AG04449 (cell line): Measurements from ENCODE around the gene MBOAT1.
"Not testable (repeated sequence)": the region's sequence is repeated elsewhere in the genome, so short reads cannot be mapped to it uniquely, and the experiment has no call there.

Experiments
- CTCF ChIA-PET: fragments of 350-600 bp; formaldehyde crosslinking; extraction: SDS; loops from one replicate; lab custom pipeline; 2021; ENCODE audit warnings: antibody characterized with exemption; lab: Yijun Ruan, JAX
- POLR2A ChIA-PET: fragments of 400-600, 350-600 bp; formaldehyde crosslinking; extraction: SDS; loops from one replicate; lab custom pipeline; 2020; ENCODE audit warnings: antibody characterized with exemption, inconsistent platforms; lab: Yijun Ruan, JAX
- DNase-seq: peaks from one replicate; pipeline ENCODE4 v3.0.0-alpha.2; 2010; ENCODE audit warnings: low read depth, low spot score
- H3K4me3 ChIP-seq: 2 replicates; pipeline ENCODE4 v1.5.1; 2011; ENCODE audit warnings: low read depth, mild to moderate bottlenecking, control low read depth, low read length
- TF ChIP-seq, protein P1 (sequence below): IDR thresholded peaks from one replicate; pipeline ENCODE4 v1.5.1; 2011; ENCODE audit warnings: mild to moderate bottlenecking, moderate library complexity, low read length, control low read depth, inconsistent platforms; ENCODE audit not compliant: insufficient read depth; ENCODE audit errors: missing control alignments

Gene MBOAT1

DNA sequence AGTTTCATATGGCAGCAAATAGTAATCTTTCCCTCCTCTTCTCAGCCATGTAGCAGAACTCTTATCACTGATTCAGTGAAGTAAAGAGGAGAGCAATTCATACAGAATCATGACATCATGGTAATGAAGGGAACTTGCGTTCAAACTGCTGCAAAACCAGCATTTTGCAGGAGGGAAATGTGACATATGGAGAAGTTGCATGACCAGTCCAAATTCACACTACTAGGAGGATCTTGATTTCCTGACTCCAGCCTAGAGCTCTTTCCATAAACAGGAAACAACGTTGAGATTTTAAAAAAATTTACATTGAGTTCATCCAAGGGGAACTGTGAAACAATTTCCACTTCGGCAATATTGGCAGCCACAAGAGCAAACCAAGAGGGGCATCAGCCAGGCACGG, 63.8 kb downstream of the MBOAT1 start:
- CTCF ChIA-PET, result interaction anchor here (2.4 kb wide), 1 partner anchor 22 kb away, joined by 11 read pairs; no protein-coding TSS in a partner anchor
- H3K4me3 ChIP-seq, result no peak overlapping the region
- DNase-seq, result no peak
- TF ChIP-seq, protein P1, sequence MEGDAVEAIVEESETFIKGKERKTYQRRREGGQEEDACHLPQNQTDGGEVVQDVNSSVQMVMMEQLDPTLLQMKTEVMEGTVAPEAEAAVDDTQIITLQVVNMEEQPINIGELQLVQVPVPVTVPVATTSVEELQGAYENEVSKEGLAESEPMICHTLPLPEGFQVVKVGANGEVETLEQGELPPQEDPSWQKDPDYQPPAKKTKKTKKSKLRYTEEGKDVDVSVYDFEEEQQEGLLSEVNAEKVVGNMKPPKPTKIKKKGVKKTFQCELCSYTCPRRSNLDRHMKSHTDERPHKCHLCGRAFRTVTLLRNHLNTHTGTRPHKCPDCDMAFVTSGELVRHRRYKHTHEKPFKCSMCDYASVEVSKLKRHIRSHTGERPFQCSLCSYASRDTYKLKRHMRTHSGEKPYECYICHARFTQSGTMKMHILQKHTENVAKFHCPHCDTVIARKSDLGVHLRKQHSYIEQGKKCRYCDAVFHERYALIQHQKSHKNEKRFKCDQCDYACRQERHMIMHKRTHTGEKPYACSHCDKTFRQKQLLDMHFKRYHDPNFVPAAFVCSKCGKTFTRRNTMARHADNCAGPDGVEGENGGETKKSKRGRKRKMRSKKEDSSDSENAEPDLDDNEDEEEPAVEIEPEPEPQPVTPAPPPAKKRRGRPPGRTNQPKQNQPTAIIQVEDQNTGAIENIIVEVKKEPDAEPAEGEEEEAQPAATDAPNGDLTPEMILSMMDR, result no peak
- POLR2A ChIA-PET, result no interaction called here

DNA sequence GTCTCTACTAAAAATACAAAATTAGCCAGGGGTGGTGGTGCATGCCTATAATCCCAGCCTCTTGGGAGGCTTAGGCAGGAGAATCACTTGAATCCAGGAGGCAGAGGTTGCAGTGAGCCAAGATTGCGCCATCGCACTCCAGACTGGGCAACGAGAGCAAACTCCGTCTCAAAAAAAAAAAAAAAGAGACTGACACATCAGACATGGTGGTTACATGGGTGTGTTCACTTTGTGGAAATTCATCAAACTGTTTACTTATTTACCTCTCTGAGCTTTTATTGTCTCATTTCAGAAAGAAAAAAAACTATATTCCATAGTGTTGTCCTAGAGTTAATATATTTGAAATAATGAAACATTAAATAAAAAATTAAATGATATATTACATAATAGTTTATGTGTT, 64.8 kb downstream of the MBOAT1 start:
- ChIA-PET POLR2A (no interaction called here), CTCF (interaction anchor here (1.4 kb wide), 1 partner anchor 21 kb away, joined by 8 read pairs; no protein-coding TSS in a partner anchor)

DNA sequence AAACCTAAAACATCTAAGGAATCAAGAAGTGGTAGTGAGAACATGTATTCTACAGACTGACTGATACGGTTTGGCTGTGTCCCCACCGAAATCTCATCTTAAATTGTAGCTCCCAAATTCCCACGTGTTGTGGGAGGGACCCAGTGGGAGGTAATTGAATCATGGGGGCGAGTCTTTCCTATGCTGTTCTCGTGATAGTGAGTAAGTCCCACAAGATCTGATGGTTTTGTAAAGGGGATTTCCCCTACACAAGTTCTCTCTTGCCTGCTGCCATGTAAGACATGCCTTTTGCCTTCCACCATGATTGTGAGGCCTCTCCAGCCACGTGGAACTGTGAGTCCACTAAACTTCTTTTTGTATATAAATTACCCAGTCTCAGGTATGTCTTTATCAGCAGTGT, 65.4 kb downstream of the MBOAT1 start:
- POLR2A ChIA-PET, result not testable (repeated sequence)

More for the DNA sequence above, 64.8 kb downstream of the MBOAT1 start:
- no peak overlapping the region for H3K4me3 ChIP-seq
- TF ChIP-seq, protein P1, result no peak
- DNase-seq, result no peak

DNA sequence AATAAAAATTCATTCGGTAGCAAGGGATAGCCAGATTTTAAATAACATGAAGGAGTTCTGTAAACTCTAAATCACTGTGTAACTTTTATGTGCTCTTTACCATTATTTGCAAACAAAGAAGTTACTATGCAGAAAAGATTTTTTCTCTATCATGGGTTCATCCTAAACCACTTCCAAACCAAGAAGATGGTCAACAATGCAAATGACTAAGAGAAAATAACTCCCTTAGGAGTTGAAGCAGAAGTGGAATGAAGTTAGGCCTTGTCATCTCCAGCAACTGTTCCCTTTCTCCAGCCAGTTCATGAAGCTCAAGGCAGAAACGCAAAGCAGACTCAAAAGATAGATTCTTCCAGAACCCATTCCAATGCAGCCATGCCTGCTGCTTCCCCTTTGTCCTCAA, 66.0 kb downstream of the MBOAT1 start:
- TF ChIP-seq, protein P1, result no peak
- ChIA-PET POLR2A (no interaction called here), CTCF (interaction anchor here (2.3 kb wide), 1 partner anchor 20 kb away, joined by 10 read pairs; no protein-coding TSS in a partner anchor)
- no peak for DNase-seq
- no peak overlapping the region for H3K4me3 ChIP-seq

More for the DNA sequence above, 65.4 kb downstream of the MBOAT1 start:
- DNase-seq, H3K4me3 ChIP-seq: not testable (repeated sequence)
- CTCF ChIA-PET, result interaction anchor here (1.4 kb wide), 1 partner anchor 20 kb away, joined by 8 read pairs; no protein-coding TSS in a partner anchor

DNA sequence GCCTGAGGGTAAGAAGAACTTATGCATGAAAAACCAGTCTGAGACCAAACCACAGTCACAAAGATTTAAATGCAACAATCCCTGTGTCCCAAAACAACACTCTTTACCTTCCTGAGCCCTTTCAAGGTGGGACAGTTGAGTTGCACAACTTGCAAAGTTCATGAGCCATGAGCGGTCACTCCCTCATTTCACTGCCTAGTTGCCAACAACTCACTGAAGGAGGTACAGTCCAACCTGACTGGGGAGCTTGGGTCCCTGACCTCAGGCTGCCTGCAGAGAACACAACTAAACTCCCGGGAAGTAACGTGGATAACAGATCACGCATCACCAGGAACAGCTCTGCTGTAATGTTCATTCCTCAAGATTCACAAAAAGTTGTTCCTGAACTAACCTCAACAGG, 69.4 kb downstream of the MBOAT1 start:
- TF ChIP-seq, protein P1, result no peak
- ChIA-PET CTCF (no interaction called here), POLR2A (no interaction called here)
- no peak for DNase-seq
- no peak overlapping the region for H3K4me3 ChIP-seq

DNA sequence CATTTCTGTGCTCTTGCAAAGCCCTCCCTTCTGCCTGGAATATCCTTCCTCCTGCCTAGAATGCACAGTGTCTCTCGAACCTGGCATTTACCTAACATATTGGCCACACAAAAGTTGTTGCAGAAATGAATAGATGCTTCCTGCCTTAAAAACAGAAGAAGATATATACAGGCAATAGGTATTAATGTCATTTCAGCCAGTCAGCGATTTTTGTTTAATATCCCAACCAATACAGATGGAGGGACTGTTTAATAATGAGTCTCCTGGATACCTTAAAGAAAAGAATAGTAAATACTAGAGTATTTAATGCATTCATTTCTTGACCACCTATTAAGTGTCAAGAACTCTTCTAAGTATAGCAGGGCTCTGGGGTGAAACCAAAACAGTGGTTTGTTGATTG, 70.3 kb downstream of the MBOAT1 start:
- no peak for DNase-seq
- TF ChIP-seq, protein P1, result no peak
- ChIA-PET CTCF (interaction anchor here (2.5 kb wide), 1 partner anchor 15 kb away, joined by 13 read pairs; no protein-coding TSS in a partner anchor), POLR2A (no interaction called here)
- no peak overlapping the region for H3K4me3 ChIP-seq

DNA sequence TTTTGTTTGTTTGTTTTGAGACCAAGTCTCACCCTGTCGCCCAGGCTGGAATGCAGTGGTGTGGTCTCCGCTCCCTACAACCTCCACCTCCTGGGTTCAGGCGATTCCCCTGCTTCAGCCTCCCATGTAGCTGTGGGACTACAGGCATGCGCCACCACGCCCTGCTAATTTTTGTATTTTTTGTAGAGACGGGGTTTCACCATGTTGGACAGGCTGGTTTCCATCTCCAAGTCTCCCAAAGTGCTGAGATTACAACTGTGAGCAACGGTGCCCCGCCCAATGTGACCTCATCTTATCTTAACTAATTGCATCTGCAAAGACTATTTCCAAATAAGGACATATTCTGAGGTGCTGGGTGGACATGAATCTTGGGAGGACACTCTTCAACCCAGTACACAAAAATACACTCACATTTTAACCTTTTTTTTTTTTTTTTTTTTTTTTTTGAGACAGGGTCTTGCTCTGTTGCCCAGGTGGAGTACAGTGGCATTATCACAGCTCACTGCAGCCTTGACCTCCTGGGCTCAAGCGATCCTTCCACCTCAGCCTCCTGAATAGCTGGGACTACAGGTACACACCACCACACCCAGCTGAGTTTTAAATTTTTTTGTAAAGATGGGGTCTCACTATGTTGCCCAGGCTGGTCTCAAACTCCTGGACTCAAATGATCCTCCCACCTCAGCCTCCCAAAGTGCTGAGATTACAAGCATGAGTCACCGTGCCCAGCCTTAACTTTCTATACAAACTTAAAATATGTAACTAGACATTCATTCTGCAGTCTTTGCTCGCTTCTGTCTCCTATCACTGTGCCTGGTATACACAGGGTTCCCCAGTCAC, 72.9 kb downstream of the MBOAT1 start:
- DNase-seq, H3K4me3 ChIP-seq, POLR2A ChIA-PET: not testable (repeated sequence)
- CTCF ChIA-PET, result interaction anchor here (2.5 kb wide), 1 partner anchor 13 kb away, joined by 13 read pairs; no protein-coding TSS in a partner anchor
